ENCODE measurements around the gene SLC47A2.

SLC47A2 gene

DNA sequence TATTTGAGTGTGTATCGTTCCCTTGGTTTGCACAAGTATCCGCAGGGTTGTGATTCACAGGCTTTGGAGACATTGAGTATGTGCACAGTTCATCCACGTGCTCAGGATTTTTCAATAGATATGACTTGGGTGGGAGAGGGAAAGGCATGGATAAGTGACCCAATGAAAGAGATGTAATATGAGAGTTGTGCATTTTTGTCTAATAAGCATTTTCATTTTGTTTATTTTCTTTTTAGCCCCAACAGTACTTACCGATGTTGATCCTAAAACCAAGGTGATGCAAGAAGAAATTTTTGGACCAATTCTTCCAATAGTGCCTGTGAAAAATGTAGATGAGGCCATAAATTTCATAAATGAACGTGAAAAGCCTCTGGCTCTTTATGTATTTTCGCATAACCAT lies 53.3 kb downstream of the SLC47A2 start:
- TF ChIP-seq, protein P1, sequence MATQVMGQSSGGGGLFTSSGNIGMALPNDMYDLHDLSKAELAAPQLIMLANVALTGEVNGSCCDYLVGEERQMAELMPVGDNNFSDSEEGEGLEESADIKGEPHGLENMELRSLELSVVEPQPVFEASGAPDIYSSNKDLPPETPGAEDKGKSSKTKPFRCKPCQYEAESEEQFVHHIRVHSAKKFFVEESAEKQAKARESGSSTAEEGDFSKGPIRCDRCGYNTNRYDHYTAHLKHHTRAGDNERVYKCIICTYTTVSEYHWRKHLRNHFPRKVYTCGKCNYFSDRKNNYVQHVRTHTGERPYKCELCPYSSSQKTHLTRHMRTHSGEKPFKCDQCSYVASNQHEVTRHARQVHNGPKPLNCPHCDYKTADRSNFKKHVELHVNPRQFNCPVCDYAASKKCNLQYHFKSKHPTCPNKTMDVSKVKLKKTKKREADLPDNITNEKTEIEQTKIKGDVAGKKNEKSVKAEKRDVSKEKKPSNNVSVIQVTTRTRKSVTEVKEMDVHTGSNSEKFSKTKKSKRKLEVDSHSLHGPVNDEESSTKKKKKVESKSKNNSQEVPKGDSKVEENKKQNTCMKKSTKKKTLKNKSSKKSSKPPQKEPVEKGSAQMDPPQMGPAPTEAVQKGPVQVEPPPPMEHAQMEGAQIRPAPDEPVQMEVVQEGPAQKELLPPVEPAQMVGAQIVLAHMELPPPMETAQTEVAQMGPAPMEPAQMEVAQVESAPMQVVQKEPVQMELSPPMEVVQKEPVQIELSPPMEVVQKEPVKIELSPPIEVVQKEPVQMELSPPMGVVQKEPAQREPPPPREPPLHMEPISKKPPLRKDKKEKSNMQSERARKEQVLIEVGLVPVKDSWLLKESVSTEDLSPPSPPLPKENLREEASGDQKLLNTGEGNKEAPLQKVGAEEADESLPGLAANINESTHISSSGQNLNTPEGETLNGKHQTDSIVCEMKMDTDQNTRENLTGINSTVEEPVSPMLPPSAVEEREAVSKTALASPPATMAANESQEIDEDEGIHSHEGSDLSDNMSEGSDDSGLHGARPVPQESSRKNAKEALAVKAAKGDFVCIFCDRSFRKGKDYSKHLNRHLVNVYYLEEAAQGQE (IDR thresholded peaks at IDR 0.05; ENCODE audit: insufficient read depth in 1 of 2, low read depth in 2 of 2, low read length in 2 of 2) = no peak
- TF ChIP-seq TAF1 (IDR thresholded peaks at IDR 0.05; ENCODE audit: borderline replicate concordance, insufficient read depth, low read length) (no peak), POLR2AphosphoS5 (IDR thresholded peaks at IDR 0.05; ENCODE audit: low read depth, low read length) (no peak), SIN3A (IDR thresholded peaks at IDR 0.05; ENCODE audit: borderline replicate concordance, insufficient read depth, low read length) (no peak), FOXP2 (optimal IDR thresholded peaks at IDR 0.05; ENCODE audit: borderline replicate concordance, extremely low read depth, extremely low read length, insufficient read depth) (no peak)

DNA sequence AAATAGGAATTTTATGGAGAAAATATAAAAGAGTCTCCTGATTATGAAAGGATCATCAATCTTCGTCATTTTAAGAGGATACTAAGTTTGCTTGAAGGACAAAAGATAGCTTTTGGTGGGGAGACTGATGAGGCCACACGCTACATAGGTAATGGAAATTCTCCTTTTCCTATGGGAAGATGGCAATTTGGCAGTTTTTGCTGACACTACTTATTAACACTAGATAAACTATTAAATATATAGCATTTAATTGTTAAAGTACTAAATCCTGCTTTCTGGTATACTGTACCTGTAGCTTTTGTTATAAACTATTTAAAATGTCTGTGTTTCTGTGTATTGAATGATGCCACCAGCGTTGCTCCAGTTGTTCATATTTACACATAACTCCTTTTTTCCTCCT lies 55.3 kb downstream of the SLC47A2 start:
- TF ChIP-seq SIN3A (IDR thresholded peaks at IDR 0.05; ENCODE audit: borderline replicate concordance, insufficient read depth, low read length) (no peak), FOXP2 (optimal IDR thresholded peaks at IDR 0.05; ENCODE audit: borderline replicate concordance, extremely low read depth, extremely low read length, insufficient read depth) (no peak), POLR2AphosphoS5 (IDR thresholded peaks at IDR 0.05; ENCODE audit: low read depth, low read length) (no peak), TAF1 (IDR thresholded peaks at IDR 0.05; ENCODE audit: borderline replicate concordance, insufficient read depth, low read length) (no peak)
- TF ChIP-seq, protein P1 (IDR thresholded peaks at IDR 0.05; ENCODE audit: insufficient read depth in 1 of 2, low read depth in 2 of 2, low read length in 2 of 2) = no peak

DNA sequence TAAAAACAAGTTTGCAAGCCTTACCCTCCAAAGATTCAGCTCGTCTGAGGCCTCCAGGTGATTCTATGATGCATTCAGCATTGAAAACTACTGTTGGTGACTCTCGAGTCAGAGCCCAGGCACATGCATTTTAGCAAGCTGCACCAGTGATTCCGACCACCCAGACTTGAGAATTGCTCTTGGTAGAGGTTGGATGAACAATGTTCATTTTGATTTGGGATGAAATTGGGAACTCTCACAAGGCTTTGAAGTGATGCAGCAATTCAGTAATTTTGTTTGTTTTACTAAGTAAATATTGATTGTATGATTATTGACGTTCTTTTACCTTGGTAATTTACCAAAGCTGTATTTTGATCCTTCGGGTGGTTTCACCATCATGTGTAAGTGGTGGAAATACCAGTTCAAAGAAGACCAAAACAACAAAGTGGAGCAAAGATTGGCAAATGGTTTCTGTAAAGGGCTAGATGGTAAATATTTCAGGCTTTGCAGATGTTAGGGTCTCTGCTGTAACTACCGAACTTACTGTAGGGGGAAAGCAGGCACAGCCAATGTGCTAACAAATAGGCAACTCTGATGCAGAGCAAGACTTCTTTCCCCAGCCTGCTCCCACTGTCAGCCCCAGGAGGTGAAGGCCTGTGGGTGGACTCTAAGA lies 56.0 kb downstream of the SLC47A2 start:
- TF ChIP-seq POLR2AphosphoS5 (IDR thresholded peaks at IDR 0.05; ENCODE audit: low read depth, low read length) (no peak), FOXP2 (optimal IDR thresholded peaks at IDR 0.05; ENCODE audit: borderline replicate concordance, extremely low read depth, extremely low read length, insufficient read depth) (no peak), SIN3A (IDR thresholded peaks at IDR 0.05; ENCODE audit: borderline replicate concordance, insufficient read depth, low read length) (no peak), TAF1 (IDR thresholded peaks at IDR 0.05; ENCODE audit: borderline replicate concordance, insufficient read depth, low read length) (no peak)
- TF ChIP-seq, protein P1 (IDR thresholded peaks at IDR 0.05; ENCODE audit: insufficient read depth in 1 of 2, low read depth in 2 of 2, low read length in 2 of 2) = no peak

DNA sequence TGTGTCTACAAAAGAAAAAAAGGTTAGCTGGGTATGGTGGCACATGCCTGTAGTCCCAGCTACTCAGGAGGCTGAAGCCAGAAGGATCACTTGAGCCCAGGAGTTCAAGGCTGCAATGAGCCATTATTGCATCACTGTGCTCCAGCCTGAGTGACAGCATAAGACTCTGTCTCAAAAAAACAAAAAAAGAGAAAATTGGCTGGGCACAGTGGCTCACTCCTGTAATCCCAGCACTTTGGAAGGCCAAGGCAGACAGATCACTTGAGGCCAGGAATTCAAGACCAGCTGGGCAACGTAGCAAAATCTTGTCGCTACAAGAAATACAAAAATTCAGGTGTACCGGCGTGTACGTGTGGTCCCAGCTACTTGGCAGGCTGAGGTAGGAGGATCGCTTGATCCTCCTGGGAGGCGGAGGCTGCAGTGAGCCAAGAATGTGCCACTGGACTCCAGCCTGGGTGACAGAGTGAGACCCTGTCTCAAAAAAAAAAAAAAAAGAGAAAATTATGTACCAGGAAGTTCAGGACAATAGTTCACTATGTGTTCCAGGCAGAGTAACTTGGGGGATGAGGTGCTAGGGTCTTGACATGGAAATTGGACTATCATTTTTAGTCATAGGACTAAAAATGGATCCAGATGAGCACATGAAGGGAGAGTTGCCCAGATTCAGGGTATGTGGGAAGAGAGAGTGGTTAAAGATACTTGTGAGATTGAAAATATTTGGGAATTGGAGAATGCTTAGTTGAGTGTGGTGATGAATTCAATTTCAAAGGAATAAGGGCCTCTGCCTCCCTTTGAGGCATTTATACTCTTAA lies 56.8 kb downstream of the SLC47A2 start:
- TF ChIP-seq TAF1 (IDR thresholded peaks at IDR 0.05; ENCODE audit: borderline replicate concordance, insufficient read depth, low read length) = no peak
- TF ChIP-seq FOXP2 (optimal IDR thresholded peaks at IDR 0.05; ENCODE audit: borderline replicate concordance, extremely low read depth, extremely low read length, insufficient read depth) = no peak
- TF ChIP-seq, protein P1 (IDR thresholded peaks at IDR 0.05; ENCODE audit: insufficient read depth in 1 of 2, low read depth in 2 of 2, low read length in 2 of 2) = no peak
- TF ChIP-seq SIN3A (IDR thresholded peaks at IDR 0.05; ENCODE audit: borderline replicate concordance, insufficient read depth, low read length) = no peak
- TF ChIP-seq POLR2AphosphoS5 (IDR thresholded peaks at IDR 0.05; ENCODE audit: low read depth, low read length) = no peak

All from PFSK-1 (cell line).